Activated CD8-positive, alpha-beta memory T cell treated with anti-CD3 and anti-CD28 coated beads for 36 hours (primary cell): ENCODE measurements around the gene MCM3. TPM values are rescaled to one million over a fixed set of nuclear protein-coding genes. Genes with fewer than 3 reads are reported as not detected.

Experiments
- CTCF ChIA-PET: fragments of 350-600 bp; sonication (Branson Sonifier 250); formaldehyde crosslinking; loops from one replicate; lab custom pipeline; 2021; ENCODE audit warnings: antibody characterized with exemption; lab: Charles Lee
- POLR2A ChIA-PET: fragments of 350-600 bp; sonication (Branson Sonifier 250); formaldehyde crosslinking; loops from one replicate; lab custom pipeline; 2021; ENCODE audit warnings: antibody characterized with exemption; lab: Charles Lee
- total RNA-seq, 2 experiments: library from RNA; stranded (reverse); gene quantifications; one replicate each; pipeline ENCODE4 v1.2.3, GENCODE V29; 2021

MCM3 gene
- total RNA-seq, 2 experiments from 2014 or later, result 297 to 301 TPM

DNA sequence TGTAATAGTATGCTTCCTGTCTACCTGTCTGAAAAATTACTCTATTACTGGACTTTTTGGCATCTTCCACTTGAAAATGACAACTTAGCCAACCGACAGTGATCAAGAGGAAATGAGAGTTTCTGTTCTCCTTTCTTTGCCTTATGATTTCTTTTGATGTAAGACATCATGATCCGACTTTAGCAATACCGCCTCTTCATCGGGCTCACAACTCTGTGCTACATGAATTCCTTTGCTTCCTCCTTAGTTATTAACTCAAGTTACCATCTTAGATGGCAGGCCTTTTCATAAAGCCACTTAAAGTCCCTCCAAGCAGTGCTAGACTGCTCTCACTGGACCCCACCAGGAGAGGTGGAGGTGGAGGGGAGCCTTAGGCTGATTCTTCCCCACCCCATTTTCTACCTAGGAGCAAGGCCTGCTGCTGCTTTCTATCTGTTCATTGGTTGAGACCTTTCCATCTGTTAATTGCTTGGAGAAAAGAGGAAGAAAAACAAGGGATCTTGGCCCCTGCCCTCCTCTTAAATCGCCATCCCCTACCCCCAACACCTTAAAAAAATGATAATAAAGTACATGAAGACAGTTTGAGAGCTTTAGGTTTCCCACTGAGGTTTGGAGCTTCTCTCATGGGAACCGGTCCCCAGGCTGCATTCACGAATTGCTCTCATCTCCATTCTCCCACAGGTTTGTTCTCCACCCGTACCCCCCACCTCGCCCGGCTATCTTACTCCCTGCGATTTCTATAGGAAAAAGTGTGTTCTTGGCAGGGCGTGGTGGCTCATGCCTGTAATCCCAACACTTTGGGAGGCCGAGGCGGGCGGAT lies 21.6 kb upstream of the MCM3 start:
- ChIA-PET POLR2A (no interaction called here), CTCF (interaction anchor here (1.5 kb wide), 1 partner anchor 31 kb away, joined by 5 read pairs; no protein-coding TSS in a partner anchor)

GRCh38 chr6:52305411-52305810 lies 20.9 kb upstream of the MCM3 start:
- ChIA-PET POLR2A (no interaction called here), CTCF (interaction anchor here (1.0 to 1.5 kb wide), 2 partner anchors 32 to 42 kb away, joined by 3 to 5 read pairs; no protein-coding TSS in a partner anchor)

DNA sequence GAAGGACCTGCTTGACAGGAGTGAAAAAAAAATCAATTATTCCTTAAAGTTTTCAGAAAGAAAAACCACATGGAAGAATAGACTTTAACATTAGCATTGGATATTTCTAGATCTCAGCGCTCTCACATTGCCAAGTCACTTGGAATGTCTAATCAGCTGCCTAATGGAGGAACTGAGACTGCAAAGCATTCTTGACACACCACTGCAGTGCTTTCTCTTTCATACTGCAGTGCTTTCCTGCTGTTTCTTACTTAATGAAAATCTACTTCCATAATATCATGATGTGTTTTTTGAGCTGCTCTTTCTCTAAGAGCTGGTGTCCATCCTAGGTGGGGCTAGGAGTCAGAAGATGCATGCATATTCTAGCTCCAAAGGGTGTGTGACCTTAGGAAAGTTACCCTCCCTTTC lies 20.4 kb upstream of the MCM3 start:
- ChIA-PET POLR2A (no interaction called here), CTCF (interaction anchor here (1.0 kb wide), 1 partner anchor 42 kb away, joined by 3 read pairs; no protein-coding TSS in a partner anchor)

DNA sequence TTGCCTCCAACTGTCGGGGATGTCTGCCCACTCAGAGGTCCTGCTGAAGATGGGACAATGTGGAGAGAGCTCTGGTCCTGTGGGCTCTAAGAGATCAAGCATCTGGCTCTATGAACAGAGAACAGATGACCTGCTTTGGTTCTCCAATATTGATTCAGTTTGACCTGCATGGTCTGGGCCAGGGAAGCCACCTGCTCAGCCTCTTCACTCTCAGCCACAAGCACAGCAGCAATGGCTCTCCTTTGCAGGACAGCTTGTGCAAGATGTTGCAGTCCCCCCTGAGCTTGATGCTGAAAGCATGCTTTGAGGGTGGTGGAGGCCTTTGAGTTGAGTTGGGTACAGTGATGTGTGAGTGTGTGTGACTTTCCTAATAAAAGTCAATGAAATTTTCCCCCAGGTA lies 18.6 kb upstream of the MCM3 start:
- ChIA-PET CTCF (interaction anchor here (1.2 kb wide), 2 partner anchors 18 to 113 kb away, joined by 3 to 5 read pairs; partner anchors contain the start of gene MCM3), POLR2A (no interaction called here)

GRCh38 chr6:52301326-52301725 lies 16.8 kb upstream of the MCM3 start:
- ChIA-PET POLR2A (no interaction called here), CTCF (interaction anchor here (0.6 kb wide), 1 partner anchor 41 kb away, joined by 4 read pairs; no protein-coding TSS in a partner anchor)

- ChIA-PET CTCF (interaction anchor here (0.6 kb wide), 1 partner anchor 42 kb away, joined by 4 read pairs; no protein-coding TSS in a partner anchor), POLR2A (no interaction called here)
Measured at GRCh38 chr6:52300489-52300931, 16.0 kb upstream of the MCM3 start.

GRCh38 chr6:52299653-52300052 lies 15.1 kb upstream of the MCM3 start:
- ChIA-PET CTCF (interaction anchor here (0.7 kb wide), 1 partner anchor 299 kb away, joined by 3 read pairs; no protein-coding TSS in a partner anchor), POLR2A (no interaction called here)

- ChIA-PET POLR2A (no interaction called here), CTCF (interaction anchor here (1.1 kb wide), 1 partner anchor 10 kb away, joined by 3 read pairs; no protein-coding TSS in a partner anchor)
Measured at GRCh38 chr6:52297433-52297832, 12.9 kb upstream of the MCM3 start.

- POLR2A ChIA-PET, result no interaction called here
- CTCF ChIA-PET, result interaction anchor here (0.8 kb wide), 1 partner anchor 105 kb away, joined by 3 read pairs; no protein-coding TSS in a partner anchor
Measured at GRCh38 chr6:52293067-52293466, 8.5 kb upstream of the MCM3 start.

GRCh38 chr6:52288841-52289240 lies 4.3 kb upstream of the MCM3 start:
- ChIA-PET POLR2A (no interaction called here), CTCF (interaction anchor here (0.7 to 2.1 kb wide), 2 partner anchors 111 to 967 kb away, joined by 3 to 5 read pairs; no protein-coding TSS in a partner anchor)

- ChIA-PET POLR2A (no interaction called here), CTCF (interaction anchor here (0.7 to 2.1 kb wide), 2 partner anchors 112 to 966 kb away, joined by 3 to 5 read pairs; no protein-coding TSS in a partner anchor)
Measured at GRCh38 chr6:52288216-52288615, 3.7 kb upstream of the MCM3 start.

DNA sequence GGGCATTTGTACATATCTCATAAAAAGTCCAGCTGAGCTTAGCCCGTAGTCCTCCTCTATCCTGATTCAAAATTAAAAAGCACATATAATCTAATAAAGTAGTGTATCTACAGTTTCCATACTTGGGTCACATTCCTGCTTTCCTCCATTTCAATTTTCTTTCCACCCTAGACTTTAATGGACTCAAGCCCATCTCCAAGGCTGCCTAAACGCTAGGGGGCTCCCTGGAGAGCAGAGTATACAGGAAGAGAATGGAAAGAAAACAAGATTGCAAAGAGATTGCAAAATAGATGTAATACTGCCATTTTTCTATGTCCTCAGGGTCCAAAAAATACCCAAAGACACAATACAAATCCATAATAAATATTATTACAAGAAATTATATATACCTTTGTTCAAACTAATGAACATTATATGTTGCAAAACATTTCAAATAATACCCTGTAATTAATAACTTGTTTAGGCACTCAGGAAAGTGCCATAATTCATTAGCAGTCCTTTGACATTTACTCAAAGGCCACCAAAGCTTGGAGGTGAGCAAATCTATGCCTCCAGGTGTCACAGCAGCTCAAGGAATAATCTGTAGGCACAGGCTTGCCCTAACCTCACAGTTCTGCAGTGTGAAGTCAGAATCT lies 2.4 kb upstream of the MCM3 start:
- POLR2A ChIA-PET, result interaction anchor here (2.5 kb wide), 1 partner anchor 75 kb away, joined by 22 read pairs; the partner anchor contains the start of gene PAQR8
- CTCF ChIA-PET, result interaction anchor here (0.8 to 3.0 kb wide), 7 partner anchors 8 to 132 kb away, joined by 3 to 17 read pairs (median 8); partner anchors contain the start of gene EFHC1

DNA sequence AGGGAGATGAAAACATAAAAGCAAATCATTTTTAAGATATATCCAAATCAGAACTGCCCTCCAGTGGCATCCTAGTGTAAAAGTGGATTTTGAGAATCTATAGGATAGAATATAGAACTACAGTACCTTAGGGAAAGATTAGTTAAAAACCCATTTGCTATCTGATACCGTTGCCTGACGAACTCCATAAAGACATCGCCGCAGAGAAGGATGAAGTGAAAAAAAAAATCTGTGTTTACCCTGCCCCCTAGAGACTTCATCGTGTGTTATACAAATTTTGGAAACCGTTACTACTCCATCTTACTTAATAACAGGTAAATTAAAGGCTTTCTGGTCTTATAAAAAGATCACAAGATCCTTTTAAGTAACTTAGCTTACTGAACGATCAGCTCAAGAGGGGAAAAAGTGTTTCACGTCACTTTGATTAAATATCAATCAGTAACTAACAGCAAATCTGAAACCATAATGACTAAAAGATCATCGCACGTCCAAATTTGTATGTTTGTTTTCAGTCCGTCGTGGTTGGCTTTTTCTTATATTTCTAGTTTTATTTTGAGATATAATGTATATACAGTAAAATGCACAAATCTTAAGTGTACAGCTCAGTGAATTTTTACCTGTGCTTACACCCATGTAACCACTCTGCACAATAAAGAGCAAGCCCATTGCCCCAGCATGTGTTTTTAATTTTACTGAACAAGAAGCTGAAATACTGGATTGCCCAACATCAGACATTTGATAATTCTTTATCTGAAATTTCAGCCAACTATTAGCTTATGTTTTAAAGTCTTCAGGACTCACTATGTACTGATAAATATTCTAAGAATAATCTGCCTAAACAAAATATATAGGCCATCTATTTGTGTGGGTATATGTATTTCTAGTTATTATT lies 881 bp upstream of the MCM3 start:
- POLR2A ChIA-PET, result interaction anchor here (0.7 to 2.5 kb wide), 7 partner anchors 11 to 134 kb away, joined by 3 to 22 read pairs (median 4); partner anchors contain the start of genes EFHC1 and PAQR8
- CTCF ChIA-PET, result interaction anchor here (0.6 to 3.4 kb wide), 15 partner anchors 9 to 781 kb away, joined by 3 to 17 read pairs (median 5); partner anchors contain the start of genes EFHC1 and PAQR8

DNA sequence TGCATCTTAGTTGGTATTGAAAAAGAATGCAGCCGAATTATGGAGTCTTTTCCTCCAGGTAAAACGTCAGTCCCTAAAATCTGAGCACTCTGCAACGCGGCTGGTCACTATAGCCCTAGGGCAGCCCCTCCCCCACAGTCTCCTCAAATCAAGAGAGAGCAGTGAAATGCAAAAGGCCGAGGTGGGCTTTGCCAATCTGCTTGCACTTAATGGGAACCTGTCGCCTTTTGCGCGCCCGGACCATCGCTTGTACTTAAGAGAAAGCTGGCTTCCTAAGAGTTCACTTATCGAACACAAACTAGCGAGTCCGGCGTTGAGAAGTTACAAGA lies 447 bp downstream of the MCM3 start:
- CTCF ChIA-PET, result interaction anchor here (0.6 to 3.4 kb wide), 7 partner anchors 11 to 79 kb away, joined by 3 to 16 read pairs (median 5); partner anchors contain the start of gene PAQR8
- POLR2A ChIA-PET, result interaction anchor here (1.2 to 1.8 kb wide), 4 partner anchors 12 to 113 kb away, joined by 3 to 9 read pairs (median 5); partner anchors contain the start of gene PAQR8

DNA sequence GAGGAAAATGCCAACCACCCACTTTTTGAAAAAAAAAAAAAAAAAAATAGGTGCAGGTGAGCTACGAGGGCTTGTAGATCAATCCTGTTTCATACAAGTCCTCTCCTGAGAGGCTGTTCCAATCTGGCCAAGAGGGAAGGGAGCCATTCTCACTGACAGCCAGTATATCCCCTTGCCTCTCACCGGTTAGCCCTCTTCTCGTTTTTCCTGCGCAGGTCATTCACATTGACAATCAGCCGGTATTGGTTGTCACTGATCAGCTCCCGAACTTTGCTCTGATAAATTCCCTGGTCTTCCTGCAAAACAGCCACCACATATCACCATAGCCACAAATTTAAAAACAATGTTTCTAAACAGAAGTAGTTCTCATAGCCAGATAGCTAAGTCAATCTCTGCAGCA lies 1.4 kb downstream of the MCM3 start:
- POLR2A ChIA-PET, result interaction anchor here (1.1 to 1.8 kb wide), 3 partner anchors 13 to 79 kb away, joined by 5 to 9 read pairs (median 6); partner anchors contain the start of gene PAQR8
- CTCF ChIA-PET, result interaction anchor here (0.5 to 3.4 kb wide), 6 partner anchors 10 to 368 kb away, joined by 3 to 16 read pairs (median 5); partner anchors contain the start of gene PAQR8

DNA sequence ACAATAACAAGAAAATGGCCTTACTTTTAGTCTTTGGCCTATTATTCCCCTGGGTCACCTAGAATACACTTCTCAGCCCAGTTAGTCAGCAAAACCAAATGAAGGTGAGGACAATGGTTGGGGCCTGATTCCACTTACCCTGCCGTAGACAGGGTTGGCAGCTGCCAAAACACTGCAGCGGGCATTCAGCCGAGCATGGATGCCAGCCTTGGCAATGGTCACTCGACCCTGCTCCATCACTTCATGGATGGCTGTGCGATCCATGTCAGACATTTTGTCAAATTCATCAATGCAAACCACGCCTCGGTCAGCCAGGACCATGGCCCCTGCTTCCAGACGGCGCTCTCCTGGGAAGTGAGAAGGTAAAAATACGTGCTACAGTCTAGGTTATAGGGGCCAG lies 8.4 kb downstream of the MCM3 start:
- ChIA-PET CTCF (no interaction called here), POLR2A (interaction anchor here (0.5 kb wide), 1 partner anchor 1209 kb away, joined by 4 read pairs; no protein-coding TSS in a partner anchor)

DNA sequence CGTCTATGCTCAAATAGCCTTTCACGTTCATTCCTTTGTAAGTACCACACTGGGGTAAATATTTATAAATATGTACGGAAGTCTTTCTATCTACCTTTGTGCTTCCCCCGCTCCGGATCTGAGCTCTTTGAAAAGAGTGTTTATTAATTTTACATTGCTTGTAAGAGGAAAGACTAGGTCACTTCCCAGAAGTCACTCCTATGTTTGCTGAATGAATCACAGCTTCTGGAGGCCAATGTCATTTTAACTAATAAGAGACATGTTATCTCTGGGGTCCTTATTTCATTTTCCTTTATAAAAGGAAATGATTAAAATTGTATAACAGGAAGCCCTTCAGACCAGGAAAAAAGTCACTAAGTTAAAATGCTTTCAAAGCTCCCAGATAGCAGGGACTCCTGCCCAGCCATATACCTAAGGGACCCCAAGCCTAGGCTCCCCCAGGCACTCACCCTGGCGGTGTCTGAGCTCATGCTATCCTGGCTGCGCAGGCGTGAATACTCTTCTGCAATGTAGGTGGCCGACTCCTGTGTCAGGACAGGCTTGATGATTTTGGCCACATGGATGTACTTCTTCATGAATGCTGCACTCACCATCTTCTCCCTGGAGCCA lies 12.6 kb downstream of the MCM3 start:
- ChIA-PET CTCF (interaction anchor here (1.5 kb wide), 1 partner anchor 13 kb away, joined by 5 read pairs; the partner anchor contains the start of gene MCM3), POLR2A (interaction anchor here (0.9 to 1.3 kb wide), 2 partner anchors 9 to 13 kb away, joined by 3 to 4 read pairs; partner anchors contain the start of gene MCM3)
